Endodermal cell (in vitro differentiated cells): ENCODE results near the gene FKBP2. TPM values are rescaled to one million over a fixed set of nuclear protein-coding genes. Genes with fewer than 3 reads are reported as not detected.

Experiments used
- DNase-seq: peaks from one replicate; pipeline ENCODE4 v3.0.0-alpha.2; 2017
- H3K27ac ChIP-seq: 2 replicates; pipeline ENCODE4 v1.5.1; 2013; ENCODE audit warnings: mild to moderate bottlenecking, low read depth, low read length, moderate library complexity
- H3K27me3 ChIP-seq: 2 replicates; pipeline ENCODE4 v1.6.1; 2013; ENCODE audit warnings: mild to moderate bottlenecking, low read length, moderate library complexity; ENCODE audit not compliant: insufficient read depth, control insufficient read depth, poor library complexity, severe bottlenecking
- H3K36me3 ChIP-seq: 2 replicates; pipeline ENCODE4 v1.7.0; 2013; ENCODE audit warnings: mild to moderate bottlenecking, low read length, moderate library complexity; ENCODE audit not compliant: control insufficient read depth, insufficient read depth
- H3K4me1 ChIP-seq: one replicate; pipeline ENCODE4 v1.7.0; 2013; ENCODE audit warnings: low read length; ENCODE audit not compliant: control insufficient read depth, insufficient read depth
- H3K4me3 ChIP-seq: 2 replicates; pipeline ENCODE4 v1.5.1; 2013; ENCODE audit warnings: mild to moderate bottlenecking, low read length, moderate library complexity
- H3K9ac ChIP-seq: 2 replicates; pipeline ENCODE4 v1.6.1; 2013; ENCODE audit warnings: mild to moderate bottlenecking, low read length, moderate library complexity; ENCODE audit not compliant: poor library complexity, severe bottlenecking; ENCODE audit errors: extremely low read depth
- H3K9me3 ChIP-seq: 2 replicates; pipeline ENCODE4 v1.6.1; 2013; ENCODE audit warnings: mild to moderate bottlenecking, low read length, moderate library complexity; ENCODE audit not compliant: control insufficient read depth
- H3K27ac Mint-ChIP-seq: 2 replicates; pipeline ENCODE4 v1.8.0; 2020; ENCODE audit warnings: mixed read lengths
- H3K27me3 Mint-ChIP-seq: 2 replicates; pipeline ENCODE4 v1.8.0; 2021; ENCODE audit warnings: mild to moderate bottlenecking, mixed read lengths; ENCODE audit not compliant: insufficient read depth
- H3K36me3 Mint-ChIP-seq: 2 replicates; pipeline ENCODE4 v1.8.0; 2020; ENCODE audit warnings: low read depth, mixed read lengths
- H3K4me1 Mint-ChIP-seq: 2 replicates; pipeline ENCODE4 v1.8.0; 2020; ENCODE audit warnings: mixed read lengths
- H3K4me3 Mint-ChIP-seq: 2 replicates; pipeline ENCODE4 v1.8.0; 2020; ENCODE audit warnings: mild to moderate bottlenecking, moderate library complexity, mixed read lengths
- H3K9me3 Mint-ChIP-seq: 2 replicates; pipeline ENCODE4 v1.8.0; 2020; ENCODE audit warnings: mild to moderate bottlenecking, mixed read lengths
- CTCF ChIP-seq: fragments of 200-600 bp; sonication (generic); conservative IDR thresholded peaks from 2 replicates; pipeline ENCODE4 v1.5.0; 2021; ENCODE audit warnings: antibody characterized with exemption, mild to moderate bottlenecking
- WGBS, 2 experiments: methylation state at CpG; one replicate each; pipeline versions ENCODE4 v1.1.5 to v1.1.7; 2013; ENCODE audit warnings: missing lambda C conversion rate in 2 of 2, mixed read lengths in 1 of 2; ENCODE audit not compliant: insufficient coverage in 1 of 2, insufficient read length in 1 of 2; 5-methylcytosine and 5-hydroxymethylcytosine counted together
- total RNA-seq, 2 donors: library from RNA; stranded (reverse); fragmentation: NEBNext Ultra II Directional in 1 of 2; extraction: Animal tissue kit (Norgen Biotek cat#: 25700) in 1 of 2; gene quantifications; 2 replicates in 1 of 2; 3 replicates in 1 of 2; pipeline ENCODE4 v1.2.1, GENCODE V29; 2021

FKBP2 gene
- total RNA-seq, 2 donors from 2014 or later: 44.6 to 53.7 TPM

- WGBS, 2 experiments: 88 to 94% methylated on average over 24 to 27 of the region's 27 CpGs
- H3K36me3 ChIP-seq: peaks cover 78% of the 10 kb centered on the region
- H3K9ac ChIP-seq: no peak overlapping the region
- H3K27me3 ChIP-seq: no peaks in the 10 kb centered on the region
- DNase-seq: no peak
- peaks cover 3% of the 10 kb centered on the region for H3K4me1 ChIP-seq
- no peak for TF ChIP-seq CTCF
- H3K27ac ChIP-seq: no peak overlapping the region
- H3K27me3 Mint-ChIP-seq: no peaks in the 10 kb centered on the region
- H3K4me3 Mint-ChIP-seq: no peak overlapping the region
- no peaks in the 10 kb centered on the region for H3K9me3 Mint-ChIP-seq
- H3K4me3 ChIP-seq: no peak overlapping the region
- peaks cover 59% of the 10 kb centered on the region for H3K36me3 Mint-ChIP-seq
- no peaks in the 10 kb centered on the region for H3K9me3 ChIP-seq
- no peak overlapping the region for H3K27ac Mint-ChIP-seq
- no peaks in the 10 kb centered on the region for H3K4me1 Mint-ChIP-seq
Measured at GRCh38 chr11:64203421-64204079, 37.3 kb upstream of the FKBP2 start.

- Histone ChIP-seq H3K4me1 (peaks cover 3% of the 10 kb centered on the region), H3K4me3 (no peak overlapping the region), H3K9me3 (no peaks in the 10 kb centered on the region), H3K27ac (no peak overlapping the region), H3K9ac (no peak overlapping the region), H3K36me3 (peaks cover 73% of the 10 kb centered on the region), H3K27me3 (no peaks in the 10 kb centered on the region)
- H3K9me3 Mint-ChIP-seq: no peaks in the 10 kb centered on the region
- no peaks in the 10 kb centered on the region for H3K4me1 Mint-ChIP-seq
- no peak overlapping the region for H3K4me3 Mint-ChIP-seq
- peak overlapping the region; percentile 74 for H3K27ac Mint-ChIP-seq
- H3K27me3 Mint-ChIP-seq: no peaks in the 10 kb centered on the region
- WGBS, 2 experiments: 95% methylated on average over 16 of the region's 16 CpGs; no CpG with 5 or more reads in 1 of the 2 experiments
- DNase-seq: no peak
- peaks cover 58% of the 10 kb centered on the region for H3K36me3 Mint-ChIP-seq
- TF ChIP-seq CTCF: no peak
Measured at GRCh38 chr11:64204080-64204440, 36.8 kb upstream of the FKBP2 start.

GRCh38 chr11:64204464-64204989, 36.4 kb upstream of the FKBP2 start:
- H3K27ac ChIP-seq: no peak overlapping the region
- TF ChIP-seq CTCF: peak; percentile 83
- H3K4me3 ChIP-seq: no peak overlapping the region
- peaks cover 70% of the 10 kb centered on the region for H3K36me3 ChIP-seq
- Mint-ChIP-seq H3K4me1 (no peaks in the 10 kb centered on the region), H3K9me3 (no peaks in the 10 kb centered on the region), H3K4me3 (no peak overlapping the region), H3K36me3 (peaks cover 58% of the 10 kb centered on the region), H3K27ac (peak overlapping the region; percentile 74), H3K27me3 (no peaks in the 10 kb centered on the region)
- H3K4me1 ChIP-seq: peaks cover 3% of the 10 kb centered on the region
- H3K9ac ChIP-seq: no peak overlapping the region
- H3K27me3 ChIP-seq: no peaks in the 10 kb centered on the region
- DNase-seq: peak; percentile 92
- H3K9me3 ChIP-seq: no peaks in the 10 kb centered on the region
- WGBS, 2 experiments: 88% methylated on average over 7 of the region's 7 CpGs; no CpG with 5 or more reads in 1 of the 2 experiments
